AG04450 (cell line): ENCODE data around the gene PSD2. TPM values are rescaled to one million over a fixed set of nuclear protein-coding genes. Genes with fewer than 3 reads are reported as not detected.

Source experiments
- CTCF ChIA-PET: fragments of 300-600, 350-600 bp; formaldehyde crosslinking; extraction: SDS; loops from one replicate; lab custom pipeline; 2022; ENCODE audit warnings: antibody characterized with exemption, inconsistent platforms; lab: Charles Lee
- POLR2A ChIA-PET: fragments of 350-600 bp; formaldehyde crosslinking; extraction: SDS; loops from one replicate; lab custom pipeline; 2021; ENCODE audit warnings: antibody characterized with exemption, inconsistent platforms; lab: Yijun Ruan, JAX
- DNase-seq: peaks from one replicate; pipeline ENCODE4 v3.0.0-alpha.2; 2011; ENCODE audit warnings: low read depth, low spot score
- H3K27ac ChIP-seq: one replicate; pipeline ENCODE4 v1.5.1; 2012; ENCODE audit warnings: low read depth, low read length, control low read depth
- H3K27me3 ChIP-seq: one replicate; pipeline ENCODE4 v1.6.0; 2012; ENCODE audit warnings: low read length; ENCODE audit not compliant: control insufficient read depth, insufficient read depth
- H3K4me3 ChIP-seq: 2 replicates; pipeline ENCODE4 v1.5.1; 2011; ENCODE audit warnings: mild to moderate bottlenecking, low read depth, low read length, control low read depth
- H3K9me3 ChIP-seq: 2 replicates; pipeline ENCODE4 v1.5.1; 2012; ENCODE audit warnings: low read length; ENCODE audit not compliant: control insufficient read depth, insufficient read depth
- CTCF ChIP-seq: IDR thresholded peaks from 2 replicates; pipeline ENCODE4 v1.5.1; 2011; ENCODE audit warnings: low read depth, low read length, control low read depth, inconsistent platforms
- polyA plus RNA-seq: library from polyadenylated mRNA; depleted of rRNA; stranded (reverse); fragments of >200 nt; gene quantifications from 2 replicates; pipeline ENCODE4 v1.2.3, GENCODE V29; 2011

The PSD2 gene
- polyA plus RNA-seq, 1 experiment = not detected

GRCh38 chr5:139854029-139854605, 58.5 kb downstream of the PSD2 start:
- no peak for DNase-seq
- peaks cover 58% of the 10 kb centered on the region for H3K27me3 ChIP-seq
- TF ChIP-seq CTCF = no peak
- POLR2A ChIA-PET = no interaction called here
- H3K4me3 ChIP-seq = no peak overlapping the region
- CTCF ChIA-PET = interaction anchor here (0.5 kb wide), 1 partner anchor 10 kb away, joined by 4 read pairs; no protein-coding TSS in a partner anchor
- no peaks in the 10 kb centered on the region; the same call in 1 of the 2 replicates for H3K9me3 ChIP-seq
- H3K27ac ChIP-seq = no peak overlapping the region

- no peak for TF ChIP-seq CTCF
- ChIA-PET CTCF (interaction anchor here (0.6 to 1.3 kb wide), 2 partner anchors 9 to 1555 kb away, joined by 3 to 5 read pairs; no protein-coding TSS in a partner anchor), POLR2A (no interaction called here)
- DNase-seq = no peak
- Histone ChIP-seq H3K9me3 (no peaks in the 10 kb centered on the region; the same call in 1 of the 2 replicates), H3K27me3 (peaks cover 50% of the 10 kb centered on the region), H3K27ac (no peak overlapping the region), H3K4me3 (no peak overlapping the region)
These were observed 59.3 kb downstream of the PSD2 start for GRCh38 chr5:139854953-139855352.

- TF ChIP-seq CTCF = no peak
- no peak for DNase-seq
- ChIA-PET POLR2A (no interaction called here), CTCF (interaction anchor here (0.6 to 1.3 kb wide), 2 partner anchors 9 to 1556 kb away, joined by 3 to 5 read pairs; no protein-coding TSS in a partner anchor)
- no peak overlapping the region for H3K4me3 ChIP-seq
- H3K27me3 ChIP-seq = peaks cover 45% of the 10 kb centered on the region
- H3K9me3 ChIP-seq = no peaks in the 10 kb centered on the region; the same call in 1 of the 2 replicates
- no peak overlapping the region for H3K27ac ChIP-seq
These were observed 59.8 kb downstream of the PSD2 start for GRCh38 chr5:139855451-139855850.

GRCh38 chr5:139855946-139856540, 60.4 kb downstream of the PSD2 start:
- no peak for DNase-seq
- Histone ChIP-seq H3K9me3 (no peaks in the 10 kb centered on the region; the same call in 1 of the 2 replicates), H3K4me3 (no peak overlapping the region), H3K27ac (no peak overlapping the region), H3K27me3 (peaks cover 42% of the 10 kb centered on the region)
- POLR2A ChIA-PET = no interaction called here
- CTCF ChIA-PET = interaction anchor here (1.3 kb wide), 1 partner anchor 8 kb away, joined by 5 read pairs; no protein-coding TSS in a partner anchor
- no peak for TF ChIP-seq CTCF

- Histone ChIP-seq H3K4me3 (no peak overlapping the region), H3K9me3 (no peaks in the 10 kb centered on the region; the same call in 1 of the 2 replicates), H3K27ac (no peak overlapping the region), H3K27me3 (peaks cover 39% of the 10 kb centered on the region)
- DNase-seq = no peak
- no peak for TF ChIP-seq CTCF
- POLR2A ChIA-PET = no interaction called here
- CTCF ChIA-PET = no interaction called here
These were observed 61.1 kb downstream of the PSD2 start for GRCh38 chr5:139856714-139857113.
